T-cell (primary cell): Measurements from ENCODE around the gene FRRS1L. TPM values are rescaled to one million over a fixed set of nuclear protein-coding genes. Genes with fewer than 3 reads are reported as not detected.

Experiments
- ATAC-seq, 4 experiments: fragments of 200-7000 bp in 3 of 4; fragments of 150-1000 bp in 1 of 4; cut with Tn5 transposase; replicated peaks in 1 of 4; 1 replicate in 3 of 4; 2 replicates in 1 of 4; pipeline ENCODE4 v1.10.0; 2021; ENCODE audit warnings: moderate library complexity in 3 of 4, mild to moderate bottlenecking in 2 of 4, moderate number of reproducible peaks in 1 of 4
- CTCF ChIA-PET, 2 donors: fragments of 300-600 bp; sonication (Branson Sonifier 250); formaldehyde crosslinking; loops; one replicate each; lab custom pipeline; 2022; ENCODE audit warnings: antibody characterized with exemption in 2 of 2; lab: Charles Lee
- POLR2A ChIA-PET, 2 donors: fragments of 300-600 bp; sonication (Branson Sonifier 250); formaldehyde crosslinking; loops; one replicate each; lab custom pipeline; 2022; ENCODE audit warnings: antibody characterized with exemption in 2 of 2; lab: Charles Lee
- DNase-seq, 35 experiments: peaks; one replicate each; pipeline versions ENCODE4 v3.0.0 to v3.0.0-alpha.2; 2013 to 2023
- H3K27ac ChIP-seq: one replicate; pipeline ENCODE4 v1.5.1; 2013; ENCODE audit warnings: low read length
- H3K27me3 ChIP-seq, 2 experiments: replicated peaks in 1 of 2; 1 replicate in 1 of 2; 2 replicates in 1 of 2; pipeline versions ENCODE4 v1.6.1 to v1.7.0; 2013; ENCODE audit warnings: low read length in 1 of 2, mixed read lengths in 1 of 2; ENCODE audit not compliant: control insufficient read depth in 2 of 2, insufficient read depth in 2 of 2; ENCODE audit errors: extremely low read depth in 1 of 2
- H3K36me3 ChIP-seq, 2 donors: 1 replicate in 1 of 2; 2 replicates in 1 of 2; pipeline versions ENCODE4 v1.6.1 to v1.7.0; 2013; ENCODE audit warnings: low read length in 1 of 2; ENCODE audit not compliant: control insufficient read depth in 2 of 2, insufficient read depth in 1 of 2; ENCODE audit errors: extremely low read depth in 1 of 2
- H3K4me1 ChIP-seq, 2 experiments: 1 replicate in 1 of 2; 2 replicates in 1 of 2; pipeline versions ENCODE4 v1.6.1 to v1.7.0; 2013; ENCODE audit warnings: low read length in 2 of 2, mixed read lengths in 1 of 2; ENCODE audit not compliant: insufficient read depth in 2 of 2, control insufficient read depth in 1 of 2; ENCODE audit errors: extremely low read depth in 1 of 2
- H3K4me3 ChIP-seq, 2 donors: 1 replicate in 1 of 2; 2 replicates in 1 of 2; pipeline versions ENCODE4 v1.5.1 to v1.7.0; 2013; ENCODE audit warnings: mild to moderate bottlenecking in 2 of 2, low read length in 1 of 2, moderate library complexity in 1 of 2; ENCODE audit not compliant: control insufficient read depth in 1 of 2; ENCODE audit errors: extremely low read depth in 1 of 2
- H3K9me3 ChIP-seq: 2 replicates; pipeline ENCODE4 v1.7.0; 2013
- H3K27ac Mint-ChIP-seq, 2 donors: one replicate each; pipeline ENCODE4 v1.8.0; 2020 to 2021; ENCODE audit warnings: mild to moderate bottlenecking in 2 of 2, mixed read lengths in 2 of 2
- H3K27me3 Mint-ChIP-seq, 2 donors: one replicate each; pipeline ENCODE4 v1.8.0; 2021 to 2022; ENCODE audit warnings: mixed read lengths in 2 of 2
- H3K36me3 Mint-ChIP-seq: one replicate; pipeline ENCODE4 v1.8.0; 2021; ENCODE audit warnings: mixed read lengths
- H3K4me1 Mint-ChIP-seq, 3 donors: one replicate each; pipeline ENCODE4 v1.8.0; 2020 to 2022; ENCODE audit warnings: mixed read lengths in 3 of 3, mild to moderate bottlenecking in 1 of 3
- H3K4me3 Mint-ChIP-seq, 3 donors: one replicate each; pipeline ENCODE4 v1.8.0; 2020 to 2022; ENCODE audit warnings: mild to moderate bottlenecking in 3 of 3, mixed read lengths in 3 of 3, moderate library complexity in 3 of 3
- H3K9me3 Mint-ChIP-seq, 3 donors: one replicate each; pipeline ENCODE4 v1.8.0; 2020 to 2022; ENCODE audit warnings: mixed read lengths in 3 of 3
- WGBS: methylation state at CpG from one replicate; pipeline ENCODE4 v1.1.5; 2013; ENCODE audit warnings: missing lambda C conversion rate; ENCODE audit not compliant: insufficient coverage; 5-methylcytosine and 5-hydroxymethylcytosine counted together
- total RNA-seq, 35 experiments: library from RNA in 6 of 35; stranded (reverse) in 6 of 35; fragments of 120-200 nt in 1 of 35; gene quantifications; one replicate each; pipeline versions ENCODE4 v1.2.1 to v1.2.4 and lab custom pipeline; 2013 to 2026

The FRRS1L gene
- total RNA-seq, 5 donors from 2014 or later (not counting 1 experiment from before 2014, with no cell fraction given) = 0.03 TPM; not detected in 4

DNA sequence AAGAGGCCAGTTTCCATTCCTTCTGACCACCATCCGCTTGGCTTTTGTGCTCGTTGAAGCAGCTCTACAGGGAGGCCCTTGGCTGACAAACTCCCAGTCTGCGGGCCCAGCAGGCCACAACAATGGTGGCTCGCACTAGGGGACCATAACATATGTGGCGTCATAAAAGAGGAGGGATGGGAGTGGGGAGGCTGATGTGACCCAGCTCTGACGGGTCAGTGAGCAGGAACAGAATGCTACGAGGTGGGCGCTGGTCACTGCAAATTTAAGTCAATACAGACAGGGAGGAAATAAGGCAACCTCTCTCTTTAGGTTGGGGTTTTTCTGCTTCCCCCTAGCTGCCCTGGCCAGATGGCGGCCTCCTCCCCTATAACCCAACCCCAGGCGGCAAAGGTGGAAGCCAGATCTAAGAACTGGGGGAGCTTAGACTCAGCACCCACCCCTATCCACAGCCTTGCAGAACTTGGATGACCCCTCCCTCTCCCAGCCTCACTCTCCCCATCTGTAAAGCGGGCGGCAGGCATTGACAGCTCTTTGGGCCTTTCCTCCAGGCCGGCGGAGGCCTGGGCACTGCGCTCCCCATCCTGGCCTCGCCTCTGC is 778 bp downstream of the FRRS1L start:
- Mint-ChIP-seq H3K27ac (no peak overlapping the region), H3K9me3 (peaks cover 0 to 7% (median under 1%) of the 10 kb centered on the region in 3 donors), H3K4me3 (peak overlapping the region in 2 of 3 donors; percentile 22 to 38), H3K27me3 (peaks cover 56 to 69% of the 10 kb centered on the region in 2 donors), H3K36me3 (no peaks in the 10 kb centered on the region), H3K4me1 (peaks cover 2 to 5% (median 4%) of the 10 kb centered on the region in 3 donors)
- CTCF ChIA-PET = no interaction called here
- Histone ChIP-seq H3K36me3 (no peaks in the 10 kb centered on the region), H3K9me3 (no peaks in the 10 kb centered on the region), H3K27ac (no peak overlapping the region), H3K4me1 (peaks cover 0 to 2% of the 10 kb centered on the region in 2 experiments), H3K27me3 (peaks cover 4 to 30% of the 10 kb centered on the region in 2 experiments), H3K4me3 (no peak overlapping the region)
- no peak for ATAC-seq
- DNase-seq = no peak
- WGBS = 100% methylated on average over 4 of the region's 16 CpGs
- POLR2A ChIA-PET = no interaction called here

DNA sequence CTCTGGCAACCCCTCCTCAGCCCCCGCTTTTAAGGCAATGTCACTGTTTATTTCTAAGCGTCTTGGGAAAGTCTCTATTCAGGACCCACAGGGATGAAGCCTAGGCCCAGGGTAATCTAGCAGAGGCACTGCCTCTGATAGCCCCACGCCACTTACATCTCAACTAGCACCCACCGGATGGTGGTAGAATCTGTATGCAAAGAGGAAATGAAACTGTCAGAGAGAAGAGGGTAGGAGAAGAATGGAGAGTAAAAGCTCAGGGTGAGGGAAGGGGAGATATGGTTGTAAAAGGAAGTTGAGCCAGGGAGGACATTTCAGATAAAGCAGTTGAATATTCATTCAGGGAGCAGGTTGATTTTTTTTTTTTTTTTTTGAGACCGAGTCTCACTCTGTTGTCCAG is 3.0 kb downstream of the FRRS1L start:
- ATAC-seq (no peak), DNase-seq (no peak)
- Mint-ChIP-seq H3K9me3 (peaks cover 0 to 7% (median 3%) of the 10 kb centered on the region in 3 donors), H3K36me3 (no peaks in the 10 kb centered on the region), H3K27ac (no peak overlapping the region), H3K4me3 (no peak overlapping the region), H3K27me3 (peaks cover 44 to 57% of the 10 kb centered on the region in 2 donors), H3K4me1 (peaks cover 2 to 5% (median 4%) of the 10 kb centered on the region in 3 donors)
- H3K4me1 ChIP-seq = peaks cover 0 to 2% of the 10 kb centered on the region in 2 experiments
- no peak overlapping the region for H3K27ac ChIP-seq
- ChIA-PET POLR2A (no interaction called here), CTCF (no interaction called here)
- 100% methylated on average over 1 of the region's 5 CpGs for WGBS
- H3K27me3 ChIP-seq = peaks cover 4 to 25% of the 10 kb centered on the region in 2 experiments
- no peak overlapping the region for H3K4me3 ChIP-seq
- no peaks in the 10 kb centered on the region for H3K9me3 ChIP-seq
- no peaks in the 10 kb centered on the region for H3K36me3 ChIP-seq

GRCh38 chr9:109163194-109163593 is 3.9 kb downstream of the FRRS1L start:
- Histone ChIP-seq H3K27me3 (peaks cover 4 to 23% of the 10 kb centered on the region in 2 experiments), H3K36me3 (no peaks in the 10 kb centered on the region), H3K9me3 (no peaks in the 10 kb centered on the region), H3K4me1 (peaks cover 0 to 2% of the 10 kb centered on the region in 2 experiments), H3K4me3 (no peak overlapping the region), H3K27ac (no peak overlapping the region)
- DNase-seq (no peak), ATAC-seq (no peak)
- H3K36me3 Mint-ChIP-seq = no peaks in the 10 kb centered on the region
- no peak overlapping the region for H3K27ac Mint-ChIP-seq
- peaks cover 0 to 7% (median 3%) of the 10 kb centered on the region in 3 donors for H3K9me3 Mint-ChIP-seq
- CTCF ChIA-PET = no interaction called here
- POLR2A ChIA-PET = no interaction called here
- H3K4me3 Mint-ChIP-seq = no peak overlapping the region
- H3K4me1 Mint-ChIP-seq = peaks cover 2 to 5% (median 4%) of the 10 kb centered on the region in 3 donors
- 100% methylated on average over 1 of the region's 1 CpG for WGBS
- peaks cover 38 to 52% of the 10 kb centered on the region in 2 donors for H3K27me3 Mint-ChIP-seq

DNA sequence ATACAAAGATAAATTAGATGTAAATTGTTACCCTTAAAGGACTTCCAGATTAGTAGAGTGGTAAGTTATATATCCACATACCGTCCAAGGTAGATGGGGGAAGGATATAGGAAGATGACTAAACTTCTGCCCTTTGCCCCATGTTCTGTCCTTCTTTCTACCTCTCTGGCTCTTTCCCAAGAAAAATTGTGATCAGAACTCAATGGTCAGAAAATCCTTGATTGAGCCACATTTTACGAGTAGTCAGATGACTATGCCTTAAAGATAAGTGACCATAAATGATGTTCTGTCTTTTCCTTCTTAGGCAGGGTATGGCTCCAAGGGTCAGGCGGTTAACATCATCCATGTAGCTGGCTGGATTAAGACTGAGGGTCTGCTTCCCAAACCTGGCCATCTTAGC is 4.4 kb downstream of the FRRS1L start:
- WGBS = 25% methylated on average over 1 of the region's 3 CpGs

DNA sequence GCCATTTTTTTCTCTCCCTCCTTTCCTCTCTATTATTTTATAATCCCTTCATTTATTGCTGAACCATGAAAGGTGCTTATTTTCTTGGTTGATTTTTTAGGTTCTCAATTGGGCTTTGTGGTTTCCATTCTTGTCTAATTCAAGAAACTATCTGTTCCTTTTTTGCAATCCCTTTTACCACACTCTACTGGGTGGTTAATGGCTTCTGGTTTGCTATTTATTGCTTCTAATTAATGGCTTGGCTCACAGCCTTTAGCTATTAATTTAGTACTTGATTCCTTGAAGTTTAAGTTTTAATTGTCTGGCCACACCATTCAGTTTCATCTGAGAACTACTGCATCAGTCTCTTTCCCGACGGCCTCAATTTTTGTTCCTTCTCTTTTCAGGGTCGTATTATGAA is 5.6 kb downstream of the FRRS1L start:
- CTCF ChIA-PET = no interaction called here
- Histone ChIP-seq H3K4me3 (no peak overlapping the region), H3K9me3 (no peaks in the 10 kb centered on the region), H3K36me3 (no peaks in the 10 kb centered on the region), H3K4me1 (no peaks in the 10 kb centered on the region), H3K27me3 (peaks cover 4 to 14% of the 10 kb centered on the region in 2 experiments), H3K27ac (no peak overlapping the region)
- Mint-ChIP-seq H3K36me3 (no peaks in the 10 kb centered on the region), H3K4me1 (no peaks in the 10 kb centered on the region), H3K4me3 (no peak overlapping the region), H3K9me3 (peaks cover 0 to 7% (median 3%) of the 10 kb centered on the region in 3 donors), H3K27me3 (peaks cover 32 to 42% of the 10 kb centered on the region in 2 donors), H3K27ac (no peak overlapping the region)
- ATAC-seq (no peak), DNase-seq (no peak)
- POLR2A ChIA-PET = no interaction called here
- WGBS = no CpG with 5 or more reads among the region's 3 CpGs

More for the DNA sequence above, 4.4 kb downstream of the FRRS1L start:
- ATAC-seq (no peak), DNase-seq (no peak)
- CTCF ChIA-PET = no interaction called here
- POLR2A ChIA-PET = interaction anchor here in 1 of 2 donors (0.6 kb wide), 1 partner anchor 154 kb away, joined by 7 read pairs; no protein-coding TSS in a partner anchor
- no peak overlapping the region for H3K27ac Mint-ChIP-seq
- no peak overlapping the region for H3K4me3 Mint-ChIP-seq
- H3K4me3 ChIP-seq = no peak overlapping the region
- no peaks in the 10 kb centered on the region for H3K9me3 ChIP-seq
- no peaks in the 10 kb centered on the region for H3K36me3 Mint-ChIP-seq
- H3K36me3 ChIP-seq = no peaks in the 10 kb centered on the region
- H3K27ac ChIP-seq = no peak overlapping the region
- H3K27me3 Mint-ChIP-seq = peaks cover 36 to 49% of the 10 kb centered on the region in 2 donors
- H3K9me3 Mint-ChIP-seq = peaks cover 0 to 7% (median 3%) of the 10 kb centered on the region in 3 donors
- peaks cover 4 to 21% of the 10 kb centered on the region in 2 experiments for H3K27me3 ChIP-seq
- H3K4me1 ChIP-seq = peaks cover 0 to 2% of the 10 kb centered on the region in 2 experiments
- H3K4me1 Mint-ChIP-seq = peaks cover 2 to 5% (median 4%) of the 10 kb centered on the region in 3 donors

DNA sequence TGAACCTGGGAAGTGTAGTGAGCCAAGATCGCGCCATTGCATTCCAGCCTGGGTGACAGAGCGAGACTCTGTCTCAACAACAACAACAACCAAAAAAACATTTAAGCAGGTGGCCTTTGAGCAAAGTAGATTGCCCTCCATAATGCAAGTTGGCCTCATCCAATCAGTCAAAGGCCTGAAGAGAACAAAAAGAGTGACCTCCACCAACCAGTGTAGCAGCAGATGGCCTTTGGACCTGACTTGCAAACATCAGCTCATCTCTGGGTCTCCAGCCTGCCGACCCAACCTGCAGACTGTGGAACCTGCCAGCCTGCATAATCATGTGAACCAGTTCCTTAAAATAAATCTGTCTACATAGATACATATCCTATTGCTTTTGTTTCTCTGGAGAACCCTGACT is 7.5 kb downstream of the FRRS1L start:
- H3K9me3 Mint-ChIP-seq = peaks cover 0 to 4% (median 0%) of the 10 kb centered on the region in 3 donors
- DNase-seq (no peak), ATAC-seq (no peak)
- no peak overlapping the region for H3K4me3 Mint-ChIP-seq
- Histone ChIP-seq H3K4me3 (no peak overlapping the region), H3K27me3 (peaks cover 0 to 8% of the 10 kb centered on the region in 2 experiments), H3K9me3 (no peaks in the 10 kb centered on the region), H3K27ac (no peak overlapping the region), H3K4me1 (no peaks in the 10 kb centered on the region), H3K36me3 (no peaks in the 10 kb centered on the region)
- H3K36me3 Mint-ChIP-seq = no peaks in the 10 kb centered on the region
- peaks cover 15 to 25% of the 10 kb centered on the region in 2 donors for H3K27me3 Mint-ChIP-seq
- H3K27ac Mint-ChIP-seq = no peak overlapping the region
- H3K4me1 Mint-ChIP-seq = no peaks in the 10 kb centered on the region
- CTCF ChIA-PET = no interaction called here
- no CpG with 5 or more reads among the region's 4 CpGs for WGBS
- POLR2A ChIA-PET = no interaction called here
